ENCODE results near the gene BOD1L1.

The BOD1L1 gene

GRCh38 chr4:13601848-13602247 lies 25.7 kb downstream of the BOD1L1 start:
- H3K4me3 ChIP-seq (ENCODE audit: low read length), result no peak overlapping the region
- no peak for DNase-seq (ENCODE audit: low read depth)
- TF ChIP-seq CTCF (conservative IDR thresholded peaks at IDR 0.05; ENCODE audit: low read length), result no peak

GRCh38 chr4:13601048-13601447 lies 26.5 kb downstream of the BOD1L1 start:
- no peak overlapping the region for H3K4me3 ChIP-seq (ENCODE audit: low read length)
- TF ChIP-seq CTCF (conservative IDR thresholded peaks at IDR 0.05; ENCODE audit: low read length), result no peak
- DNase-seq (ENCODE audit: low read depth), result no peak

GRCh38 chr4:13599159-13599558 lies 28.4 kb downstream of the BOD1L1 start:
- peak; percentile 28 for TF ChIP-seq CTCF (conservative IDR thresholded peaks at IDR 0.05; ENCODE audit: low read length)
- no peak overlapping the region for H3K4me3 ChIP-seq (ENCODE audit: low read length)
- no peak for DNase-seq (ENCODE audit: low read depth)

- H3K4me3 ChIP-seq (ENCODE audit: low read length), result no peak overlapping the region
- no peak for TF ChIP-seq CTCF (conservative IDR thresholded peaks at IDR 0.05; ENCODE audit: low read length)
- peak; percentile 5 for DNase-seq (ENCODE audit: low read depth)
These were observed 29.9 kb downstream of the BOD1L1 start for GRCh38 chr4:13597604-13598003.

GRCh38 chr4:13597141-13597540 lies 30.4 kb downstream of the BOD1L1 start:
- no peak for TF ChIP-seq CTCF (conservative IDR thresholded peaks at IDR 0.05; ENCODE audit: low read length)
- DNase-seq (ENCODE audit: low read depth), result no peak

GRCh38 chr4:13592220-13592619 lies 35.3 kb downstream of the BOD1L1 start:
- no peak overlapping the region for H3K4me3 ChIP-seq (ENCODE audit: low read length)
- DNase-seq (ENCODE audit: low read depth), result no peak
- TF ChIP-seq CTCF (conservative IDR thresholded peaks at IDR 0.05; ENCODE audit: low read length), result no peak

More at GRCh38 chr4:13597141-13597540, 30.4 kb downstream of the BOD1L1 start:
- no peak overlapping the region for H3K4me3 ChIP-seq (ENCODE audit: low read length)

- H3K4me3 ChIP-seq (ENCODE audit: low read length), result no peak overlapping the region
- no peak for TF ChIP-seq CTCF (conservative IDR thresholded peaks at IDR 0.05; ENCODE audit: low read length)
- DNase-seq (ENCODE audit: low read depth), result no peak
These were observed 36.8 kb downstream of the BOD1L1 start for GRCh38 chr4:13590766-13591165.

Measured in AG10803 (cell line).